ENCODE measurements around the gene AWAT2.

AWAT2 gene

GRCh38 chrX:70066646-70067045 lies 16.9 kb upstream of the AWAT2 start:
- Histone ChIP-seq H3K36me3 (no peaks in the 10 kb centered on the region), H3K27me3 (no peaks in the 10 kb centered on the region), H3K9me3 (no peaks in the 10 kb centered on the region), H3K27ac (no peak overlapping the region), H3K4me1 (ENCODE audit: control insufficient read depth in 1 of 2, insufficient read depth in 1 of 2, low read depth in 1 of 2, low read length in 1 of 2) (no peaks in the 10 kb centered on the region), H3K4me3 (ENCODE audit: low read depth in 1 of 2, low read length in 1 of 2) (no peak overlapping the region)
- no peak for TF ChIP-seq CTCF (IDR thresholded peaks at IDR 0.05)

GRCh38 chrX:70062961-70063550 lies 13.3 kb upstream of the AWAT2 start:
- Histone ChIP-seq H3K9me3 (no peaks in the 10 kb centered on the region), H3K27ac (no peak overlapping the region), H3K4me1 (ENCODE audit: control insufficient read depth in 1 of 2, insufficient read depth in 1 of 2, low read depth in 1 of 2, low read length in 1 of 2) (no peaks in the 10 kb centered on the region), H3K36me3 (no peaks in the 10 kb centered on the region), H3K27me3 (no peaks in the 10 kb centered on the region), H3K4me3 (ENCODE audit: low read depth in 1 of 2, low read length in 1 of 2) (no peak overlapping the region)
- no peak for TF ChIP-seq CTCF (IDR thresholded peaks at IDR 0.05)

- Histone ChIP-seq H3K27ac (no peak within 1 kb of the TSS), H3K9me3 (no peaks in the 10 kb centered on the region), H3K4me1 (ENCODE audit: control insufficient read depth in 1 of 2, insufficient read depth in 1 of 2, low read depth in 1 of 2, low read length in 1 of 2) (no peaks in the 10 kb centered on the region), H3K27me3 (no peaks in the 10 kb centered on the region), H3K4me3 (ENCODE audit: low read depth in 1 of 2, low read length in 1 of 2) (no peak within 1 kb of the TSS), H3K36me3 (no peaks in the 10 kb centered on the region)
- no peak for TF ChIP-seq CTCF (IDR thresholded peaks at IDR 0.05)
Measured at GRCh38 chrX:70062076-70062475, 12.3 kb upstream of the AWAT2 start, which contains the start of gene OTUD6A. Gene OTUD6A (plus strand): TSS chrX:70062457. CDS start chrX:70062525, 68 bp downstream.

GRCh38 chrX:70054391-70054790 lies 4.7 kb upstream of the AWAT2 start:
- no peaks in the 10 kb centered on the region for H3K27me3 ChIP-seq
- no peaks in the 10 kb centered on the region for H3K9me3 ChIP-seq
- no peaks in the 10 kb centered on the region for H3K4me1 ChIP-seq (ENCODE audit: control insufficient read depth in 1 of 2, insufficient read depth in 1 of 2, low read depth in 1 of 2, low read length in 1 of 2)
- H3K36me3 ChIP-seq = no peaks in the 10 kb centered on the region
- H3K27ac ChIP-seq = no peak overlapping the region
- no peak overlapping the region for H3K4me3 ChIP-seq (ENCODE audit: low read depth in 1 of 2, low read length in 1 of 2)
- no peak for TF ChIP-seq CTCF (IDR thresholded peaks at IDR 0.05)

GRCh38 chrX:70052895-70053615 lies 3.3 kb upstream of the AWAT2 start:
- Histone ChIP-seq H3K36me3 (no peaks in the 10 kb centered on the region), H3K27ac (no peak overlapping the region), H3K4me3 (ENCODE audit: low read depth in 1 of 2, low read length in 1 of 2) (no peak overlapping the region), H3K4me1 (ENCODE audit: control insufficient read depth in 1 of 2, insufficient read depth in 1 of 2, low read depth in 1 of 2, low read length in 1 of 2) (no peaks in the 10 kb centered on the region), H3K27me3 (no peaks in the 10 kb centered on the region), H3K9me3 (no peaks in the 10 kb centered on the region)
- no peak for TF ChIP-seq CTCF (IDR thresholded peaks at IDR 0.05)
